ENCODE data around the gene BICD1.

- TF ChIP-seq GATA2 (IDR thresholded peaks at IDR 0.05; ENCODE audit: low read depth, low read length) (no peak), GATA3 (IDR thresholded peaks at IDR 0.05; ENCODE audit: low read depth, low read length) (no peak)
Measured at GRCh38 chr12:32343496-32343895, 236.8 kb downstream of the BICD1 start.
